Measurements from ENCODE around the gene ZFYVE28. TPM values are rescaled to one million over a fixed set of nuclear protein-coding genes. Genes with fewer than 3 reads are reported as not detected.

ZFYVE28 gene
- total and polyA plus RNA-seq, 2 of the 8 experiments (the other 6 are each of a cell fraction or from before 2014, with no cell fraction given): 1.7 to 4.9 TPM

- Histone ChIP-seq H3K27me3 (replicated peaks in 1 of 4; ENCODE audit: control insufficient read depth in 3 of 4, extremely low read depth in 1 of 4, insufficient read depth in 3 of 4, low read length in 3 of 4) (no peaks in the 10 kb centered on the region), H3K9ac (replicated peaks in 1 of 4; ENCODE audit: extremely low read depth in 1 of 4, low read depth in 3 of 4, low read length in 3 of 4) (no peak overlapping the region), H2BK120ac (replicated peaks; ENCODE audit: low read depth, low read length) (no peak overlapping the region), H3K4me2 (ENCODE audit: insufficient read depth in 1 of 2, low read depth in 2 of 2, low read length in 2 of 2) (no peak overlapping the region), H2AFZ (ENCODE audit: low read length) (no peak overlapping the region), H4K8ac (ENCODE audit: extremely low read depth, insufficient read depth, low read length) (peak overlapping the region; percentile 57), H4K20me1 (replicated peaks in 1 of 2; ENCODE audit: control insufficient read depth in 1 of 2, insufficient read depth in 2 of 2, low read length in 2 of 2) (peaks cover 2 to 5% of the 10 kb centered on the region in 2 experiments), H3K79me2 (ENCODE audit: control insufficient read depth in 1 of 2, insufficient read depth in 2 of 2, low read length in 2 of 2) (no peaks in the 10 kb centered on the region), H3K14ac (ENCODE audit: insufficient read length) (no peak overlapping the region), H3K56ac (replicated peaks; ENCODE audit: insufficient read length, low read depth, low read length) (no peak overlapping the region), H2BK12ac (ENCODE audit: low read depth, low read length) (no peak overlapping the region), H2BK20ac (ENCODE audit: low read length) (no peak overlapping the region), H3K27ac (ENCODE audit: low read depth, low read length) (no peak overlapping the region), H2BK15ac (ENCODE audit: low read length) (0 out of 2 replicates have a peak overlapping the region, but pooled peaks have one; percentile 61), H3K9me3 (ENCODE audit: insufficient read depth in 2 of 2, low read depth in 1 of 2, low read length in 1 of 2) (no peaks in the 10 kb centered on the region), H3K36me3 (ENCODE audit: control insufficient read depth in 2 of 4, insufficient read depth in 4 of 4, low read length in 3 of 4) (no peaks in the 10 kb centered on the region), H3K4me3 (ENCODE audit: extremely low read depth in 1 of 4, insufficient read depth in 2 of 4, low read depth in 3 of 4, low read length in 4 of 4) (no peak overlapping the region), H3K18ac (ENCODE audit: extremely low read depth, low read length) (no peak overlapping the region), H4K91ac (replicated peaks; ENCODE audit: insufficient read length, low read length) (no peak overlapping the region), H3K4ac (replicated peaks; ENCODE audit: insufficient read length, low read depth, low read length) (no peak overlapping the region), H4K5ac (ENCODE audit: insufficient read length, low read depth, low read length) (no peak overlapping the region), H2BK5ac (ENCODE audit: low read depth, low read length) (no peak overlapping the region), H3K79me1 (ENCODE audit: low read depth, low read length) (0 out of 2 replicates have a peak, but pooled peaks cover 2% of the 10 kb centered on the region), H2AK5ac (ENCODE audit: low read depth, low read length) (no peak overlapping the region), H3K23ac (ENCODE audit: insufficient read length) (no peak overlapping the region), H3K23me2 (ENCODE audit: low read depth, low read length) (no peaks in the 10 kb centered on the region; the same call in 1 of the 2 replicates), H3K4me1 (replicated peaks in 1 of 4; ENCODE audit: control insufficient read depth in 3 of 4, insufficient read depth in 4 of 4, low read length in 3 of 4) (peaks cover 1 to 6% (median 3%) of the 10 kb centered on the region in 4 experiments; a peak in 5 of 7 replicates)
- FAIRE-seq: no peak
- CTCF ChIA-PET (ENCODE audit: partially characterized antibody): interaction anchor here (0.6 to 9.7 kb wide), 4 partner anchors 17 to 136 kb away, joined by 4 to 69 read pairs (median 4); no protein-coding TSS in a partner anchor
- 85% methylated on average over 17 of the region's 25 CpGs; no CpG with 5 or more reads in 1 of the 2 experiments for WGBS, 2 experiments (ENCODE audit: extremely low coverage in 1 of 2, insufficient coverage in 1 of 2, insufficient read length in 1 of 2, insufficient replicate concordance in 2 of 2, low coverage in 1 of 2, low lambda C conversion rate in 2 of 2, missing lambda C conversion rate in 1 of 2)
- no peak for DNase-seq (ENCODE audit: low read depth in 1 of 2, low spot score in 2 of 2)
- POLR2A ChIA-PET (ENCODE audit: partially characterized antibody): no interaction called here
- TF ChIP-seq JUN (IDR thresholded peaks at IDR 0.05; ENCODE audit: low read depth, low read length) (no peak), MAFK (IDR thresholded peaks at IDR 0.05; ENCODE audit: low read depth, low read length) (no peak)
Measured at GRCh38 chr4:2356123-2357069, 62.0 kb downstream of the ZFYVE28 start.

Measured in H1 (cell line).